Stimulated activated memory B cell treated with anti-CD40 and anti-IgM and Interleukin-4, amounts not matched to agents 10 μg/mL and 1 μg/mL and 100 μg/mL, for 72 hours (primary cell): ENCODE measurements around the gene RRBP1.
A peak's percentile ranks its signal among the peaks of the same experiment; 100 is the strongest.

Source experiments
- ATAC-seq: fragments of 150-1000 bp; cut with Tn5 transposase; 2 replicates; pipeline ENCODE4 v1.10.0; 2021
- H3K27ac Mint-ChIP-seq: one replicate; pipeline ENCODE4 v1.8.0; 2022; ENCODE audit warnings: mild to moderate bottlenecking, mixed read lengths
- H3K27me3 Mint-ChIP-seq: one replicate; pipeline ENCODE4 v1.8.0; 2022; ENCODE audit warnings: mixed read lengths
- H3K36me3 Mint-ChIP-seq: one replicate; pipeline ENCODE4 v1.8.0; 2022; ENCODE audit warnings: mixed read lengths
- H3K4me1 Mint-ChIP-seq: one replicate; pipeline ENCODE4 v1.8.0; 2022; ENCODE audit warnings: mixed read lengths
- H3K4me3 Mint-ChIP-seq: one replicate; pipeline ENCODE4 v1.8.0; 2022; ENCODE audit warnings: mild to moderate bottlenecking, moderate library complexity, mixed read lengths
- H3K9me3 Mint-ChIP-seq: one replicate; pipeline ENCODE4 v1.8.0; 2022; ENCODE audit warnings: mixed read lengths

Gene RRBP1

DNA sequence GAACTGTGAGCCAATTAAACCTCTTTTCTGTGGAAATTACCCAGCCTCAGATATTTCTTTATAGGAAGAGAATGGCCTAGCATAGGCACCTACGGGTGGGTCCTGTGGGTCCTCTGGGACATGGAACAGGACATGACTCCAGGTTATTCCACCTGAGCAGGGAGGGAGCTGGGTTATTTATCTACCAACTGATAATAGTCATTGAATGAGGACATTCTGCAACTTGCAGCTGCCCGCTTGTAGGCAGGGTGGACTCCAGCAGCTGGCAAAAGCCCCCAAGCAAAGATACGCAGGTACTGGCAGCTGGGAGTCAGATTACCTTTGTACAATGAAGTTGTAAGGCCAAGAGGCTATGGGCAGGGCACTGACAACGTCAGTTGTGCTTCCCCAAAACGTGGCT is 16.3 kb upstream of the RRBP1 start:
- H3K9me3 Mint-ChIP-seq, result peaks cover 6% of the 10 kb centered on the region
- no peak overlapping the region for H3K4me3 Mint-ChIP-seq

DNA sequence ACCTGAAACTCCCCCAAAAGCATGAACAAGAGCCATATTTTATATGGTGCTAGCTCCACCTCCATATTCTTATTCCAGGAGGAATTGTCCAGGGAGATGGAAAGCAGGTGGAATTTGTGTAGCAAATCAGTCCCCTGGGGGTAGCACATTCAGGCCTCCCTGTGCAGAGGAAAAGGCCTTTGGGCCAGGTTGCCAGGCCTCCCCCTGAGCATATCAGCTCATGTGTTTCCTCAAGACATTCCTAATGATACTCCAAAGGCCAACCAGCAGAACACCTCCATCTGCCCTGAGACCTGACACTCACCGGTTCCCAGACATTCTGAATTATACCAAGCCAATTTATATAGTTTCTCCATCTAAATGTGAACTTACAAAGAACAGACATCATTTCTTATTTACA is 15.1 kb upstream of the RRBP1 start:
- peaks cover 13% of the 10 kb centered on the region for H3K27me3 Mint-ChIP-seq
- peaks cover 6% of the 10 kb centered on the region for H3K9me3 Mint-ChIP-seq
- no peak for ATAC-seq
- no peak overlapping the region for H3K27ac Mint-ChIP-seq
- no peaks in the 10 kb centered on the region for H3K36me3 Mint-ChIP-seq
- no peak overlapping the region for H3K4me3 Mint-ChIP-seq
- H3K4me1 Mint-ChIP-seq, result no peaks in the 10 kb centered on the region

More for the DNA sequence above, 16.3 kb upstream of the RRBP1 start:
- Mint-ChIP-seq H3K27ac (no peak overlapping the region), H3K27me3 (peaks cover 12% of the 10 kb centered on the region), H3K4me1 (no peaks in the 10 kb centered on the region), H3K36me3 (no peaks in the 10 kb centered on the region)
- no peak for ATAC-seq

DNA sequence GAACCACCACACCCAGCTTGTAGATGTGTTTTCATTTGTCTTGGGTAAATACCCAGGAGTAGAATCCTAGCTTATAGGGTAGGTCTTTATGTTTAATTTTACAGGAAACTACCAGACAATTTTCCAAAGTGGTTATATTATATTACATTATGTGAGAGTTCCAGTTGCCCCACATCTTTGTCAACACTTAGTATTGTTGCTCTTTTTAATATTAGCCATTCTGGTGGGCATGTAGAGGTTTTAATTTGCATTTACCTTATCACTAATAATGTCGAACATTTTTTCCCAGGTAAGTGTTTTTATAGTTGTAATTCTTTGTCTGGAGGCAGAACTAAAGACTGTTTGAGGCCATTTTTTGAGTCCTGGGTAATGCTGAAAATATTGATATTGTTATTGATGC is 14.2 kb upstream of the RRBP1 start:
- peaks cover 22% of the 10 kb centered on the region for H3K27me3 Mint-ChIP-seq
- H3K36me3 Mint-ChIP-seq, result no peaks in the 10 kb centered on the region
- H3K4me3 Mint-ChIP-seq, result no peak overlapping the region
- peaks cover 6% of the 10 kb centered on the region for H3K9me3 Mint-ChIP-seq
- no peak overlapping the region for H3K27ac Mint-ChIP-seq
- no peaks in the 10 kb centered on the region for H3K4me1 Mint-ChIP-seq
- no peak for ATAC-seq

DNA sequence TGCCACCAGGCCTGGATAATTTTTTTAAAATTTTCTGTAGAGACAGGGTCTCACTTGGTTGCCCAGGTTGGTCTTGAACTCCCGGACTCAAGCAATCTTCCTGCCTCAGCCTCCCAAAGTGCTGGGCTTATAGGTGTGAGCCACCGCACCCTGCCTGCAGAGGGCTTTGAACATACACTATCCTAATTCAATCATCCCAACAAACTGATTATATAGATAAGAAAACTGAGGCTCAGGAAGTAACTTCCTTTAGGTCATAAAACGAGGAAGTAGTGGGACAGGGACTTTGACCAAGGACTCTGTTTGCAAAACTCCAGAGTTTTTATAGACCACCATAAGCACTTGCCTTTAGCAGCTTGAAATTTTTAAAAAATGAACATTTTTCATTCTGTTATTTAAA is 12.7 kb upstream of the RRBP1 start:
- ATAC-seq, result no peak
- Mint-ChIP-seq H3K27ac (no peak overlapping the region), H3K4me1 (no peaks in the 10 kb centered on the region), H3K4me3 (no peak overlapping the region), H3K9me3 (peaks cover 9% of the 10 kb centered on the region), H3K36me3 (no peaks in the 10 kb centered on the region), H3K27me3 (peaks cover 29% of the 10 kb centered on the region)

DNA sequence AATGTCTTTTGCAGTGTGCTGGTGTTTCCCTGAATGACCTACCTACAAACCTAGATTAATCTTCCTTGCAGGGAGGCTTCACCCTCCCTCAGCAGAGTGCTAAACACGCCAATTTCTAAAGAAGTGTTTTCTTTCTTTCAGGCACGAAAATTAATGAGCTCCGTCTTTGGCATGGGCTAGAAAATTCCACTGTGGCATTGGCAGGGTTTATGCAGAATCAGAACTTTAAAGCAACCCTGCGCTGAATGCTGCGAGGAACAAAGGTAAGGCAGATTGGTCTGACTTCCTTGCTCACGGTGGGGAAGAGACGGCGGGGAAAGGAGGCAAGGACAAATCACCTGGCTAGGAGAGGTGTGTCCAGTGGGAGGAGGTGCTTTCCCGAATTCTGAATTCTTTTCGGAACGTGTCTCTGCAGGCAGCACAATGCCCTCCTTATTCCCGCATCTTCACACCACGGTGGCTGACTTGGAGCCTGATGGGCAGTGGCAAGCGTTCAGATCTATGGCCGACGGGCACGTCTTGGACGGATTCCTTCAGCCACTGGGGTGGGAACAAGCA is 11.5 kb upstream of the RRBP1 start:
- Mint-ChIP-seq H3K27me3 (peaks cover 29% of the 10 kb centered on the region), H3K9me3 (peaks cover 9% of the 10 kb centered on the region), H3K4me1 (no peaks in the 10 kb centered on the region), H3K27ac (no peak overlapping the region), H3K4me3 (no peak overlapping the region), H3K36me3 (no peaks in the 10 kb centered on the region)
- no peak for ATAC-seq

DNA sequence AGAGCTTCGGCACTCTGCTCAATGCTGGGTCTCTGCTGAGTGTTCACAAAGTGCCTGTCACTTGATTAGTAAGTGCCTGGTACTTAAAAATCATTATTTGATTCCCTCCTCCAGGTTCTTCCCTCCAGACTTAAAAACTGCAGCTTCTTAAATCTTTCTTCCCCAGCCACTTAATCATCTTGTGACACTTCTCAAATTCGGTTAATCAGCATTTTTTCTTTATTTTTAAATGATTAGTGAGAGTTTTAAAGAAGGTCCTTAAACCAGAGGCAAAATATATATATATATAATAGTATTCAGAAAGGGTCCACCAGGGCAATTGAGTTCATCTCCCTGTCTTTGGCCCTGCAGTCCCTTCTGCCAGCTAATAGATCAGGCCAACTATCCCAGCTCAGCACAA is 9.7 kb upstream of the RRBP1 start:
- Mint-ChIP-seq H3K4me3 (no peak overlapping the region), H3K4me1 (no peaks in the 10 kb centered on the region), H3K27ac (no peak overlapping the region), H3K27me3 (peaks cover 42% of the 10 kb centered on the region), H3K9me3 (peaks cover 11% of the 10 kb centered on the region), H3K36me3 (no peaks in the 10 kb centered on the region)
- ATAC-seq, result no peak

DNA sequence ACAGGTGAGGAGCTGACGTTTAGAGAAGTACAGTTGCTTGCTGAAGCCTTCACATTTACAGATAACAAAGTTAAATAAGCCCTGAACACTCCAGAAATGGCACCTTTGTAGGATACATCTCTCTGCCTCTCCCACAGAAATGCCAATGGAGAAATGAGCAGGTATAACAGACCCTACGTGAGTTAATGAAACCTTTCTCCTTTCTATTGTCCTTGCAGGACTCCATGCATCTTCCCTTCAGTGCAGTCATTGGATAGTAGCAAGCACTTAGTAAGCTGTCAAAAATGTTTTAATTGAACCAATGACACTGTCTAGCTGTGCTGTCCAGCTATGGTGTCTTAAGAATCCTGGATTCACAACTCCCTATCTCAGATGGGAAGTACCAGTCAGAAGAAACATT is 8.1 kb upstream of the RRBP1 start:
- H3K36me3 Mint-ChIP-seq, result no peaks in the 10 kb centered on the region
- peaks cover 11% of the 10 kb centered on the region for H3K9me3 Mint-ChIP-seq
- no peaks in the 10 kb centered on the region for H3K4me1 Mint-ChIP-seq
- ATAC-seq, result no peak
- H3K27me3 Mint-ChIP-seq, result peaks cover 58% of the 10 kb centered on the region
- no peak overlapping the region for H3K4me3 Mint-ChIP-seq
- H3K27ac Mint-ChIP-seq, result no peak overlapping the region

DNA sequence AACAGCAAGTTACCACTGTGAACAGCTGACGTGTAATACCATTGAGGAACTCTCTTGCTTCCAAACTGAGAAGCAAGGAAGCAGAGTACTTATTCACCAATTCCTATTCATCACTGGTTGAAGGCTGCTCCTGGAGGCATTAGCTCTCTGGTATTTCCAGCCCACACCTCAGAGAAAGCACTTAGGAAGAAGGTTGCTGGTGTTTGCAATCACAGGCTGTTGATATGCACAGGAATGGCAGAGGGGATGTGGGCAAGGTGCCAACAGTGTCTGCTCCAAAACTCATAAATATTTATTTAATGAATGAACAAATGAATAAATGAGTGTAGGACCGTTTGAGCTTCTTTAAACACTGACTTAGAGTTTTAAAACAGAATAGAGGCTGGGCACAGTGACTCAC is 6.9 kb upstream of the RRBP1 start:
- peaks cover 63% of the 10 kb centered on the region for H3K27me3 Mint-ChIP-seq
- no peaks in the 10 kb centered on the region for H3K4me1 Mint-ChIP-seq
- H3K27ac Mint-ChIP-seq, result no peak overlapping the region
- H3K36me3 Mint-ChIP-seq, result no peaks in the 10 kb centered on the region
- ATAC-seq, result no peak
- no peak overlapping the region for H3K4me3 Mint-ChIP-seq
- peaks cover 11% of the 10 kb centered on the region for H3K9me3 Mint-ChIP-seq

DNA sequence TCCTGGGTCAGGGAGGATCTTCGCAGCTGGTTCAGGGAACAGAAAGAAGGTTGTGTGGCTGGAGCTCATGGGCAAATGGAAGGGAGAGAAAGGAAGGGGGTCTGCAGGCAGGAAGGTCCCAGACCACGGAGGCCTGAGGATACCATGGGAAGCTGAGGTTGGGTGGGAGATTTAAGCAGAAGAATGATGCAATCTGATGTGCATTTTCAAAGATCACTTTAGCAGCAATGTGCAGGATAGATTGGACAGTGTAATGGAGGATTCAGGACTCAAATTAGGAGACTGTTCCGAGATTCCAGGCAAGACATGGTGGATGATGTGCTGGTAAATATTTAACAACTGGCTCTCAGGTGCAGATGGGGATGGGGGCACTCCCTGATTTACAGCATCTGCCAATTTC is 5.8 kb upstream of the RRBP1 start:
- peaks cover 11% of the 10 kb centered on the region for H3K9me3 Mint-ChIP-seq
- H3K4me1 Mint-ChIP-seq, result peaks cover 2% of the 10 kb centered on the region
- no peak for ATAC-seq
- H3K4me3 Mint-ChIP-seq, result no peak overlapping the region
- no peak overlapping the region for H3K27ac Mint-ChIP-seq
- peaks cover 63% of the 10 kb centered on the region for H3K27me3 Mint-ChIP-seq
- no peaks in the 10 kb centered on the region for H3K36me3 Mint-ChIP-seq

DNA sequence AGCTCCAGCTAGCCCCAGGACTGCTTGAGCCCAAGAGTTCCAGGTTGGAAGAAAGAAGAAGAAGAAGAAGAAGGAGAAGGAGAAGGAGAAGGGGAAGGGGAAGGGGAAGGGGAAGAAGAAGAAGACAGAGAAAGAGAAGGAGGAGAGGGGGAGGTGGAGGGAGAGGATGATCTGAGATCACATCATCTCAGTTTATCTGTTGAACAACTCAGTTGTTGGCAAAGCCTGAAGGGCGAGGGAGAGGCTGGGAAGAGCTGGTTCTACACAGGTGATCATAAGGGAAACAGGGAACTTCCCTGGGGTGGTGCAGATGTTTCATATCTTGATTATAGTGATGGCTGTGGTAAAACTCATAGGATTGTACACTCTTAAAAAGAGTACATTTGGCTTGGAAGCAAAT is 3.1 kb upstream of the RRBP1 start:
- no peak overlapping the region for H3K4me3 Mint-ChIP-seq
- H3K36me3 Mint-ChIP-seq, result no peaks in the 10 kb centered on the region
- H3K9me3 Mint-ChIP-seq, result peaks cover 8% of the 10 kb centered on the region
- no peak for ATAC-seq
- peaks cover 12% of the 10 kb centered on the region for H3K4me1 Mint-ChIP-seq
- peaks cover 47% of the 10 kb centered on the region for H3K27me3 Mint-ChIP-seq
- no peak overlapping the region for H3K27ac Mint-ChIP-seq

DNA sequence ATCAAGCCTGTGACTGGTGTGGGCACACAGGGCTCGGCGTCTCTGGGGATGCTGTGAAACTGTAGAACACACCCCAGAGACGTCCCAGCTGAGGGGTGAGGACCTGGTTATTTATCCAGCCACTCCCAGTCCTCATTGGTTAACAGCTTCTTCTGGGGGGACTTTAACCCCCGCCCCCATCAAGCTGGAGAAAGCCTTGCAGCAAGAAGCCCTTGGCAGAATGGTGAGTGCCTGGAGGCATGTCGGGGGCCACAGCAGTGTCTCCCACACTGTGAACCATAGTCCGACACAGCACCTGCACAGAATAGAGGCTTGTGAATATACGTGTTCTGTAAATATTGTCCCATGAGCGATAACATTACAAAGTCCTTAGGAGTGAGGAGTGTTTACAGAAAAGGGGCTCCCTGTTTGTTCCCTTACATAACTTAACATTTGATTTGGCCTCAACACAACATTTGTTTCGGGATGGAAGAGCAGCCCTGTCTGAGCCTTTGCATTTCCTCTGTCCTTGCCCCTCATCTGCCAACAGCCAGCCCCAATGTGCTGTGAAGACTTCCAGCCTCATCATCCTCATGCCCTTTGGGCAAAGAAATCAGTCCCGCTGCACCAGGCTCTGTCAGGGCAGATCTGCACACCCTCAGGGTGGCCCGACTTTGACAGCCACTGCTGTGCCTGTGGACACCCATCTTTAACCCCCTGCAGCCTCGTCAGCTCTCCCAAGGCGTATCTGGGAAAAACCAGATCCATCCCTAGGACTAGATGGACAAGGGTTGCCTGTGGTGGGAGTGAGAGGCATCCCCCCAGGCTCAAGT is 2.2 kb upstream of the RRBP1 start:
- Mint-ChIP-seq H3K36me3 (no peaks in the 10 kb centered on the region), H3K27me3 (peaks cover 47% of the 10 kb centered on the region), H3K4me3 (no peak overlapping the region), H3K4me1 (peaks cover 18% of the 10 kb centered on the region), H3K9me3 (peaks cover 8% of the 10 kb centered on the region), H3K27ac (no peak overlapping the region)
- ATAC-seq, result no peak

DNA sequence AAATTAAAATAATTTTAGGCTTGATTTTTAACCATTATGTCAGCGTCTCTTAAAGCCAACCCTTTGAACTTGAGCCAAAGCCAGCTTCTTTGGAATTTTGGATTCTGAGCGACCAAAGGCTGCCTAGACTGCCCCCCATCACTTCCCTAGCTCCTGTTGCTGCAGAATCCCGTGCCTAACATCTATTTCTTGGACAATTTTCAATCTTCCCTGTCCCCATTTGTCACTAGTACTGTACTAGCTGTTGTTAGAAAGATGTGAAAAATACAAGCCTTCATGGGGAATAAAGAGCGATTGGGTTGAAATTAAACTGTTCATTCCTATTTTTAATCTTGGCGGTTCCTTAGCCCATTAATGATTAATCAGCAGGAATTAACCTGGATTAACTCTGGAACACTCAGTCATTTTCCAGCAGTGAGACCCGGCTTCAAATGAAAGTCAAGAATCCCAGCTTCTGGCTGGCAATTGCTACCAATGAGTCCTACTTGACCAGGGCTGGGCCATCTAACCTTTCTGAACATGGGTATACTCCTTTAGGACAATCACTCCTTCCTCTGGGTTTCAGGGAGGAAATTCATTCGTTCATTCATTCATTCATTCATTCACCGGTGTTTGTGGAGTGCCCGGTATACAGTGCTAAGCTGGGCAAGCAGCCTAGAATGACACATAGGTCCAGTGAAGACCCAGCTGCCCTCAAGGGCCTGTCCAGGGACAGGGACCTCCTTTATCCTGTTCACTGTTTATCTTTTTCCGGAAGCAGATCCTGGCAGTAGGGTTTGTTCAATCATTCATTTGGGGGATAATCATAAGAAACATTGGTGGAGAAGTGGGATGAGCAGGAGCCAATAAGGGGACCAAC is 1.4 kb upstream of the RRBP1 start:
- Mint-ChIP-seq H3K9me3 (peaks cover 8% of the 10 kb centered on the region), H3K36me3 (no peaks in the 10 kb centered on the region), H3K4me3 (peak overlapping the region; percentile 61), H3K4me1 (peaks cover 18% of the 10 kb centered on the region), H3K27me3 (peaks cover 47% of the 10 kb centered on the region), H3K27ac (no peak overlapping the region)
- ATAC-seq, result no peak

DNA sequence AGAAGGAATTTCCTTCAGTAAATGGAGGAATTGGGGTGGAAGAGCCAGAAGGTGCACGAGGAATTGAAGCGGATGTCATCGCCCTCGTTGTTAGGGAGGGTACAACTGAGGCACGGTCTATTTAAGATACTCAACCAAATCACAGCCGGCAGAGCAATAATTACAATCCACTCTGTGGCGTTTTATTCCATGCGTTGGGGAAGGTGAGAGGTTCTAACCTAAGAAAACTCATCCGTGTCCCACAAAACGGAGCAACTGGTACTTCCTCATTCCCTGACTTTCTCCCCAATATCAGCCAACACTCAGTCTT is 802 bp upstream of the RRBP1 start:
- peak overlapping the region; percentile 82 for H3K4me3 Mint-ChIP-seq
- H3K27ac Mint-ChIP-seq, result peak overlapping the region; percentile 75
- no peak for ATAC-seq
- no peaks in the 10 kb centered on the region for H3K36me3 Mint-ChIP-seq
- peaks cover 44% of the 10 kb centered on the region for H3K27me3 Mint-ChIP-seq
- peaks cover 8% of the 10 kb centered on the region for H3K9me3 Mint-ChIP-seq
- H3K4me1 Mint-ChIP-seq, result peaks cover 18% of the 10 kb centered on the region

DNA sequence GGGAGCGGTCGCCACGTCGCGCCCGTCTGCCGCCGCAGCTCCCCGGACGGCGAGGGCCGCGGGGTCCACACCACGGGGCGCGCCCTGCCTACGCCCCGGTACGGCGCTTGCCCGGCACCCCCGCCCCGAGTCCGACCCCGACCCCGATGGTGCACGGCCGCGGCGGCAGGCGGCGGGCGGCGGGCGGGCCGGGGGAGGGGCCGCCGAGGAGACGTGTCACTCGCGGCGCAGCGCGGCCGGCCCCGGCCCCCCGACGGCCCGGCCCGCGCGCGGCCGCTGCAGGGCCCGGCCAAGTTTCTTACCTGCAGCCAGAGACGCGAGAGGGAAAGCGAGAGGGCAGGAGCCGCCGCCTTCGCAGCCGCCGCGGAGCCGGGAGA is 328 bp downstream of the RRBP1 start:
- H3K27ac Mint-ChIP-seq, result peak overlapping the region; percentile 75
- peak; percentile 31 for ATAC-seq
- peaks cover 18% of the 10 kb centered on the region for H3K4me1 Mint-ChIP-seq
- H3K27me3 Mint-ChIP-seq, result peaks cover 33% of the 10 kb centered on the region
- peak overlapping the region; percentile 82 for H3K4me3 Mint-ChIP-seq
- H3K9me3 Mint-ChIP-seq, result peaks cover 4% of the 10 kb centered on the region
- no peaks in the 10 kb centered on the region for H3K36me3 Mint-ChIP-seq

DNA sequence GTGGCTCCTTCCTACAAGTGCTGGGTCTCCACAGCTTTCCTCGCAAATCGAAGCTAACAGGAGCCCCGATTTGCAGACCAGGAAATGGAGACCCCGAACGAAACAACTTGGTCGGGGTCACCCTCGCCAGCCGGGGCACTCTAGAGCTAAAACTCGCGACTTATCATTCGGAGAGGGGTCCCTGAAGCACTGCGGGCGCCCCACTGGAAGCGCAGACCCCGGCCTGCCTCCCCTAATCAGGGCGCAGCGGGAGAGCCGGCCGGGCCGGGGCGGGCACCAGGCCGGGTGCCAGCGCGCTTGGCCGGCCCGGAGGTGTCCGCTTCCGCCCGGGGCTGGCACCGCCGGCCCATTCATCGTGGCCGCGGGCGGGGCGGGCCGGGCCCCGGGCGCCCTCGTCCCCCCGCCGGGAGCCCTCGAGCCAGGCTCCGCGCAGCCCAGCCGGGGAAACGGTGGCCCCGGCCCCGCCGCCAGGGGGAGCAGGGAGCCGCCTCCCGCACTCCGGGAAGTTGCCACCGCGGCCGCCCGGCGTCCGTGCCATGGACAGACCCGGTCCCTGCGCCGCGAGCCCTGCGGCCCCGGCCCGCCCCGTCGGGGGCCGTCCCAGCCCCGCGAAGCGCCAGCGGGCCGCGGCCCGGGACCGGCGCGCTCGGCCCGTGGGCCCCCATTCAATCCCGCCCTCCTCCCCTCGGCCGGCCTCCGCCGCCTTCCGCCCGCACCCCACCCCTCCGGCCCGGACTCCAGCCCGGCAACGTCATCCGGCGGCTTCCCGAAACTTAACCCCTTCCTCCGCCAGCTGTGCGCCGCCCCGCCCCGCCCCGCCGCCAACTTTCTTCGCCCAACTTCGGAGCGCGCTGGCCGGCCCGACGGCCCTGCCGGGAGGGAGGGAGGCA is 961 bp downstream of the RRBP1 start:
- H3K9me3 Mint-ChIP-seq, result peaks cover under 1% of the 10 kb centered on the region

More for the DNA sequence above, 961 bp downstream of the RRBP1 start:
- H3K4me1 Mint-ChIP-seq, result peaks cover 18% of the 10 kb centered on the region
- H3K4me3 Mint-ChIP-seq, result peak overlapping the region; percentile 71
- peak overlapping the region; percentile 61 for H3K27ac Mint-ChIP-seq
- ATAC-seq, result peak; percentile 65
- H3K36me3 Mint-ChIP-seq, result peaks cover 4% of the 10 kb centered on the region
- peaks cover 27% of the 10 kb centered on the region for H3K27me3 Mint-ChIP-seq
